ENCODE data around the gene LMAN1L.

DNA sequence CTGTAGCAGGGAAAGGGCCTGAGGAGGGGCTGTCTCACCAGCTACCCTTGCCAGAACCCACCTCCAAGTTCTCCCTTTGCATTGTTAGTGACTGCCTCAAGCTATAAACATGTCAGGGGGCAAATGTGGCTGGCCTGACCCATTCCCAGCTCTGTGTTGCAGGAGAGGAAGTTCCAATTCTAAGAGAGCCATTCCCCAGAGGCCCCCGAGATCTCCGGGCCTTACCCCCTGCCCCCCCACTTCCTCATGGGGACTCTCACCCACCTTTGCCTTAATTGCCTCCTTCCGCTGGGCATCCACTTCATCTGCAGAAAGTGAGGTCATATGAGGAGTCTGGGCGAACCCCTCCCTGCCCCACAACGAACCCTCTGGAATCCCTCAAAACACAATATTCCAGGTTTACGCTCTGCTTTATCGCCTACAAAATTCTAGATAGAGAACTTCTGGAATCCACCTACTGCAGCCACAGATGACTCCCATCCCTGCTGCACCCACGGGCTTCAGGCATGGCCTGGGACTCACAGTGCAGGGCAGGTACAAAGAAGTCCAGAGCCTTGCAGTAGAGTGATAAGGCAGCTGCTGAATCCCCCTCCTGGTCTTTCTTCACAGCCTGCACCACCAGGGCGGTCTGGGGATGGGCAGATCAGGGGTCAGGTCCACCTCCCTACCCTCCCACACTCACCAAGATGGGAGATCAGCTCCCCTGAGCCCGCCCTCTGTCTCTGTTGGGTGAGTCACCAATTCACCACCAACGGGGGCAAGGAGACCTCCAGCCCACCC lies 26.3 kb downstream of the LMAN1L start:
- no peak for TF ChIP-seq MAZ (IDR thresholded peaks at IDR 0.05; ENCODE audit: borderline replicate concordance, low read depth, low read length)
- TF ChIP-seq, protein P1, sequence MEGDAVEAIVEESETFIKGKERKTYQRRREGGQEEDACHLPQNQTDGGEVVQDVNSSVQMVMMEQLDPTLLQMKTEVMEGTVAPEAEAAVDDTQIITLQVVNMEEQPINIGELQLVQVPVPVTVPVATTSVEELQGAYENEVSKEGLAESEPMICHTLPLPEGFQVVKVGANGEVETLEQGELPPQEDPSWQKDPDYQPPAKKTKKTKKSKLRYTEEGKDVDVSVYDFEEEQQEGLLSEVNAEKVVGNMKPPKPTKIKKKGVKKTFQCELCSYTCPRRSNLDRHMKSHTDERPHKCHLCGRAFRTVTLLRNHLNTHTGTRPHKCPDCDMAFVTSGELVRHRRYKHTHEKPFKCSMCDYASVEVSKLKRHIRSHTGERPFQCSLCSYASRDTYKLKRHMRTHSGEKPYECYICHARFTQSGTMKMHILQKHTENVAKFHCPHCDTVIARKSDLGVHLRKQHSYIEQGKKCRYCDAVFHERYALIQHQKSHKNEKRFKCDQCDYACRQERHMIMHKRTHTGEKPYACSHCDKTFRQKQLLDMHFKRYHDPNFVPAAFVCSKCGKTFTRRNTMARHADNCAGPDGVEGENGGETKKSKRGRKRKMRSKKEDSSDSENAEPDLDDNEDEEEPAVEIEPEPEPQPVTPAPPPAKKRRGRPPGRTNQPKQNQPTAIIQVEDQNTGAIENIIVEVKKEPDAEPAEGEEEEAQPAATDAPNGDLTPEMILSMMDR (conservative IDR thresholded peaks at IDR 0.05; ENCODE audit: low read depth, low read length), result no peak
- TF ChIP-seq RAD21 (IDR thresholded peaks at IDR 0.05; ENCODE audit: low read length), result no peak
- TF ChIP-seq POLR2A (IDR thresholded peaks at IDR 0.05; ENCODE audit: low read depth, low read length), result no peak
- no peak for TF ChIP-seq CEBPB (IDR thresholded peaks at IDR 0.05; ENCODE audit: low read depth, low read length)
- TF ChIP-seq MAFK (IDR thresholded peaks at IDR 0.05; ENCODE audit: low read depth, low read length), result no peak
- TF ChIP-seq FOS (IDR thresholded peaks at IDR 0.05; ENCODE audit: low read depth, low read length), result no peak
- no peak for TF ChIP-seq RFX5 (IDR thresholded peaks at IDR 0.05; ENCODE audit: low read depth, low read length)
- no peak for TF ChIP-seq MXI1 (IDR thresholded peaks at IDR 0.05; ENCODE audit: borderline replicate concordance, low read depth, low read length)

Data from IMR-90 (cell line).